SH-SY5Y (cell line): ENCODE measurements around the gene RSF1.

ENCODE experiments used
- GATA2 ChIP-seq: IDR thresholded peaks from 2 replicates; pipeline ENCODE4 v1.6.1; 2011; ENCODE audit warnings: mild to moderate bottlenecking, low read depth, low read length
- GATA3 ChIP-seq: IDR thresholded peaks from 2 replicates; pipeline ENCODE4 v1.6.1; 2011; ENCODE audit warnings: low read depth, mild to moderate bottlenecking, low read length, moderate library complexity

DNA sequence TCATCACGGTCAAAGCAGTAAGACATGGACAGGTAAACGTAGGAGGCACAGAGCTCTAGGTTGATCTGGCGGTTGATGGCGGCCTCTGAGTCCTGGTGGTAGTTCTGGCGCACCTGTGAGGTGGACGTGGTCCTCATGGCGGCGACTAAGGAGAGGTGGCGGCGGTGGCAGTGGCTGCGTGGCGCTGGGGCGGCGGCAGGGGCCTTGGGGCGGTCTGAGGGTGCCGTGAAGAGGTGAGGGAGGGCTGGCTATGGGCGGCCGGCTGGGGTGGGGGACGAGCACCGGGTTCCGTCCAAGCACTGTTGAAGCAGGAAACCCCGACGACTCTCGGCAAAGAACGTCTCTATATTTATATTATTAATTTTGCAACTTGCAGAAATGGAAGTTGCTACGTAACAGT is 85.6 kb downstream of the RSF1 start:
- TF ChIP-seq GATA2: no peak
- TF ChIP-seq GATA3: no peak
